SK-N-SH (cell line): ENCODE results near the gene GRIA1. TPM values are rescaled to one million over a fixed set of nuclear protein-coding genes. Genes with fewer than 3 reads are reported as not detected.

Experiments
- CTCF ChIA-PET: fragments of 300-600, 350-600 bp; formaldehyde crosslinking; extraction: SDS; loops from one replicate; lab custom pipeline; 2021; lab: Yijun Ruan, JAX
- POLR2A ChIA-PET: fragments of 350-600 bp; sonication (Branson Sonifier 250); formaldehyde crosslinking; extraction: SDS; loops from one replicate; lab custom pipeline; 2020; ENCODE audit warnings: antibody characterized with exemption, inconsistent platforms; lab: Yijun Ruan, JAX
- DNase-seq: peaks from one replicate; pipeline ENCODE4 v3.0.0; 2012
- H2AFZ ChIP-seq: fragments of 200-600 bp; sonication (generic); 2 replicates; pipeline ENCODE4 v1.8.1; 2016; ENCODE audit warnings: antibody characterized with exemption, mild to moderate bottlenecking, low read depth
- H3F3A ChIP-seq: fragments of 200-600 bp; sonication (generic); replicated peaks from 2 replicates; pipeline ENCODE3; 2016; ENCODE audit warnings: antibody characterized with exemption, mild to moderate bottlenecking; ENCODE audit not compliant: insufficient read depth
- H3K27ac ChIP-seq, 2 experiments: fragments of 200-500 bp in 1 of 2; fragments of 200-600 bp in 1 of 2; sonication (Bioruptor generic) in 1 of 2; sonication (generic), shearing (Covaris generic) in 1 of 2; 2 replicates each; pipeline versions ENCODE4 v1.5.1 to v1.6.1; 2014 to 2016; ENCODE audit warnings: low read depth in 2 of 2, inconsistent platforms in 1 of 2, low read length in 1 of 2, mild to moderate bottlenecking in 1 of 2, mixed read lengths in 1 of 2
- H3K27me3 ChIP-seq: fragments of 200-600 bp; sonication (generic), shearing (Covaris generic); 2 replicates; pipeline ENCODE4 v1.6.1; 2016; ENCODE audit warnings: mixed run types; ENCODE audit not compliant: insufficient read depth
- H3K36me3 ChIP-seq, 2 experiments: fragments of 200-500 bp in 1 of 2; fragments of 200-600 bp in 1 of 2; sonication (Bioruptor generic) in 1 of 2; sonication (generic) in 1 of 2; replicated peaks in 1 of 2; 2 replicates each; pipeline versions ENCODE3 to v1.5.1; 2014 to 2016; ENCODE audit warnings: low read length in 1 of 2, mild to moderate bottlenecking in 1 of 2; ENCODE audit not compliant: insufficient read depth in 2 of 2, control insufficient read depth in 1 of 2
- H3K4me1 ChIP-seq, 2 experiments: fragments of 200-500 bp in 1 of 2; fragments of 200-600 bp in 1 of 2; sonication (Bioruptor generic) in 1 of 2; sonication (generic), shearing (Covaris generic) in 1 of 2; 2 replicates each; pipeline versions ENCODE4 v1.5.1 to v1.6.1; 2014 to 2016; ENCODE audit warnings: low read depth in 1 of 2, low read length in 1 of 2, mixed run types in 1 of 2; ENCODE audit not compliant: insufficient read depth in 2 of 2, control insufficient read depth in 1 of 2
- H3K4me2 ChIP-seq: fragments of 200-600 bp; sonication (generic), shearing (Covaris generic); 2 replicates; pipeline ENCODE4 v1.6.1; 2017; ENCODE audit warnings: mixed run types
- H3K4me3 ChIP-seq, 2 experiments: fragments of 200-500 bp in 1 of 2; fragments of 200-600 bp in 1 of 2; sonication (Bioruptor generic) in 1 of 2; sonication (generic), shearing (Covaris generic) in 1 of 2; 2 replicates each; pipeline versions ENCODE4 v1.5.1 to v1.8.1; 2014 to 2016; ENCODE audit warnings: low read depth in 2 of 2, inconsistent platforms in 1 of 2, low read length in 1 of 2, mild to moderate bottlenecking in 1 of 2, mixed read lengths in 1 of 2, moderate library complexity in 1 of 2
- H3K79me2 ChIP-seq: fragments of 200-600 bp; sonication (generic); 2 replicates; pipeline ENCODE4 v1.8.1; 2017; ENCODE audit warnings: mild to moderate bottlenecking; ENCODE audit not compliant: insufficient read depth
- H3K9ac ChIP-seq: fragments of 200-600 bp; sonication (generic); 2 replicates; pipeline ENCODE4 v1.6.1; 2017; ENCODE audit warnings: mixed run types
- H3K9me2 ChIP-seq: fragments of 200-600 bp; sonication (generic); 2 replicates; pipeline ENCODE4 v1.6.1; 2017; ENCODE audit warnings: mixed run types
- H3K9me3 ChIP-seq: fragments of 200-600 bp; sonication (generic); 2 replicates; pipeline ENCODE4 v1.6.1; 2017; ENCODE audit warnings: mixed run types, mild to moderate bottlenecking, moderate library complexity
- H4K20me1 ChIP-seq: fragments of 200-600 bp; sonication (generic); 2 replicates; pipeline ENCODE4 v1.6.1; 2017; ENCODE audit warnings: mild to moderate bottlenecking, mixed run types; ENCODE audit not compliant: insufficient read depth
- EP300 ChIP-seq, 2 experiments: IDR thresholded peaks; 2 replicates each; pipeline versions ENCODE4 v1.4.0 to v1.6.1; 2012; ENCODE audit warnings: borderline replicate concordance in 1 of 2, low read depth in 1 of 2, low read length in 1 of 2
- EZH2phosphoT487 ChIP-seq: fragments of 200-600 bp; sonication (generic); IDR thresholded peaks from 2 replicates; pipeline ENCODE4 v1.6.1; 2017; ENCODE audit warnings: low read depth, mixed run types, mild to moderate bottlenecking, antibody characterized with exemption, moderate library complexity, borderline replicate concordance
- FOSL2 ChIP-seq: IDR thresholded peaks from 2 replicates; pipeline ENCODE4 v1.4.0; 2012; ENCODE audit warnings: low read depth, mild to moderate bottlenecking, moderate library complexity, borderline replicate concordance
- FOXJ3 ChIP-seq: sonication (generic); formaldehyde crosslinking; IDR thresholded peaks from 2 replicates; pipeline ENCODE4 v1.5.1; 2020; ENCODE audit warnings: mild to moderate bottlenecking, missing genetic modification reagents
- FOXM1 ChIP-seq: IDR thresholded peaks from 2 replicates; pipeline ENCODE4 v1.4.0; 2012; ENCODE audit warnings: low read depth, mild to moderate bottlenecking
- GABPA ChIP-seq: IDR thresholded peaks from 2 replicates; pipeline ENCODE4 v1.4.0; 2012; ENCODE audit warnings: low read depth, mild to moderate bottlenecking
- JUND ChIP-seq: IDR thresholded peaks from 2 replicates; pipeline ENCODE4 v1.4.0; 2012
- MAX ChIP-seq: IDR thresholded peaks from 2 replicates; pipeline ENCODE4 v1.4.0; 2012; ENCODE audit warnings: low read depth
- MEF2A ChIP-seq: IDR thresholded peaks from 2 replicates; pipeline ENCODE4 v1.4.0; 2012; ENCODE audit warnings: low read depth, borderline replicate concordance
- PBX3 ChIP-seq: IDR thresholded peaks from 2 replicates; pipeline ENCODE4; 2012
- POLR2AphosphoS5 ChIP-seq: IDR thresholded peaks from 2 replicates; pipeline ENCODE4 v1.6.1; 2012; ENCODE audit warnings: low read depth, low read length
- TCF12 ChIP-seq: IDR thresholded peaks from 2 replicates; pipeline ENCODE4 v1.4.0; 2012
- TEAD4 ChIP-seq: IDR thresholded peaks from 2 replicates; pipeline ENCODE4 v1.4.0; 2012; ENCODE audit warnings: mild to moderate bottlenecking, borderline replicate concordance; ENCODE audit not compliant: insufficient read depth
- USF1 ChIP-seq: IDR thresholded peaks from 2 replicates; pipeline ENCODE4 v1.4.0; 2012; ENCODE audit warnings: low read depth, borderline replicate concordance
- YY1 ChIP-seq: IDR thresholded peaks from 2 replicates; pipeline ENCODE4 v1.4.0; 2012; ENCODE audit warnings: low read depth, mild to moderate bottlenecking
- WGBS: methylation state at CpG from one replicate; pipeline ENCODE4 v1.1.6; 2017; ENCODE audit warnings: low lambda C conversion rate; 5-methylcytosine and 5-hydroxymethylcytosine counted together
- polyA plus RNA-seq, 3 experiments: library from polyadenylated mRNA; depleted of rRNA; stranded (reverse); fragments of >200 nt; gene quantifications; 2 replicates each; pipeline ENCODE4 v1.2.3, GENCODE V29; 2012
- TF ChIP-seq, protein P1 (sequence below): fragments of 200-600 bp; sonication (generic); IDR thresholded peaks from 2 replicates; pipeline ENCODE4 v1.6.1; 2017; ENCODE audit warnings: antibody characterized with exemption, mild to moderate bottlenecking, moderate library complexity
- TF ChIP-seq, protein P2 (sequence below): IDR thresholded peaks from 2 replicates; pipeline ENCODE4 v1.6.1; 2012; ENCODE audit warnings: mild to moderate bottlenecking, low read depth, low read length, moderate library complexity

GRIA1 gene
- polyA plus RNA-seq, 1 of the 3 experiments (the other 2 are of a cell fraction): 0.35 TPM

DNA sequence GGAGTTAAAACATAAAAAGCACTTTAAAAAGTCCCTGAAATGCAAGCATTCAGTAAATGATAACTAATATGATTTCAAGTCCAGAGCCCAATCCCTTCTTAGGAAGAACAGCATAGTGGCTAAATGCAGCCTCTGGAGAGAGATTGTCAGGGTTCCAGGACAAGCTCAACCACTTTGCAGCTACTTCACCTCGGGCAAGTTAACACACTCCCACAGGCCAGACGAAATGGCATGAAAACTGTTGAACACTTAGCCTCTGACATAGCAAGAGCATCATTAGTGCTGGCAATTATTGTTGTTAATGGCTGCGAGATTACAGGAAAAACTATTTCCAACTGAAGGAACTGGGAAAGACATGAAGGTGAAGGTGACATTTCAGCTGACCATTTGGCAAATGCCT is 205.8 kb downstream of the GRIA1 start:
- Histone ChIP-seq H3F3A (no peaks in the 10 kb centered on the region), H3K4me3 (no peak overlapping the region), H3K27me3 (no peaks in the 10 kb centered on the region), H3K9ac (no peak overlapping the region), H3K79me2 (no peaks in the 10 kb centered on the region), H3K9me3 (no peaks in the 10 kb centered on the region)
- CTCF ChIA-PET: no interaction called here
- TF ChIP-seq TEAD4 (no peak), YY1 (no peak), PBX3 (no peak), MAX (no peak), TCF12 (no peak), FOXJ3 (no peak), EZH2phosphoT487 (no peak), EP300 (IDR thresholded peaks at IDR 0.05; ENCODE audit: borderline replicate concordance in 1 of 2, low read depth in 1 of 2, low read length in 1 of 2) (no peak), JUND (no peak), FOXM1 (no peak), POLR2AphosphoS5 (no peak), MEF2A (no peak), GABPA (no peak), FOSL2 (no peak), USF1 (no peak)
- TF ChIP-seq, protein P1, sequence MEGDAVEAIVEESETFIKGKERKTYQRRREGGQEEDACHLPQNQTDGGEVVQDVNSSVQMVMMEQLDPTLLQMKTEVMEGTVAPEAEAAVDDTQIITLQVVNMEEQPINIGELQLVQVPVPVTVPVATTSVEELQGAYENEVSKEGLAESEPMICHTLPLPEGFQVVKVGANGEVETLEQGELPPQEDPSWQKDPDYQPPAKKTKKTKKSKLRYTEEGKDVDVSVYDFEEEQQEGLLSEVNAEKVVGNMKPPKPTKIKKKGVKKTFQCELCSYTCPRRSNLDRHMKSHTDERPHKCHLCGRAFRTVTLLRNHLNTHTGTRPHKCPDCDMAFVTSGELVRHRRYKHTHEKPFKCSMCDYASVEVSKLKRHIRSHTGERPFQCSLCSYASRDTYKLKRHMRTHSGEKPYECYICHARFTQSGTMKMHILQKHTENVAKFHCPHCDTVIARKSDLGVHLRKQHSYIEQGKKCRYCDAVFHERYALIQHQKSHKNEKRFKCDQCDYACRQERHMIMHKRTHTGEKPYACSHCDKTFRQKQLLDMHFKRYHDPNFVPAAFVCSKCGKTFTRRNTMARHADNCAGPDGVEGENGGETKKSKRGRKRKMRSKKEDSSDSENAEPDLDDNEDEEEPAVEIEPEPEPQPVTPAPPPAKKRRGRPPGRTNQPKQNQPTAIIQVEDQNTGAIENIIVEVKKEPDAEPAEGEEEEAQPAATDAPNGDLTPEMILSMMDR: no peak
- TF ChIP-seq, protein P2, sequence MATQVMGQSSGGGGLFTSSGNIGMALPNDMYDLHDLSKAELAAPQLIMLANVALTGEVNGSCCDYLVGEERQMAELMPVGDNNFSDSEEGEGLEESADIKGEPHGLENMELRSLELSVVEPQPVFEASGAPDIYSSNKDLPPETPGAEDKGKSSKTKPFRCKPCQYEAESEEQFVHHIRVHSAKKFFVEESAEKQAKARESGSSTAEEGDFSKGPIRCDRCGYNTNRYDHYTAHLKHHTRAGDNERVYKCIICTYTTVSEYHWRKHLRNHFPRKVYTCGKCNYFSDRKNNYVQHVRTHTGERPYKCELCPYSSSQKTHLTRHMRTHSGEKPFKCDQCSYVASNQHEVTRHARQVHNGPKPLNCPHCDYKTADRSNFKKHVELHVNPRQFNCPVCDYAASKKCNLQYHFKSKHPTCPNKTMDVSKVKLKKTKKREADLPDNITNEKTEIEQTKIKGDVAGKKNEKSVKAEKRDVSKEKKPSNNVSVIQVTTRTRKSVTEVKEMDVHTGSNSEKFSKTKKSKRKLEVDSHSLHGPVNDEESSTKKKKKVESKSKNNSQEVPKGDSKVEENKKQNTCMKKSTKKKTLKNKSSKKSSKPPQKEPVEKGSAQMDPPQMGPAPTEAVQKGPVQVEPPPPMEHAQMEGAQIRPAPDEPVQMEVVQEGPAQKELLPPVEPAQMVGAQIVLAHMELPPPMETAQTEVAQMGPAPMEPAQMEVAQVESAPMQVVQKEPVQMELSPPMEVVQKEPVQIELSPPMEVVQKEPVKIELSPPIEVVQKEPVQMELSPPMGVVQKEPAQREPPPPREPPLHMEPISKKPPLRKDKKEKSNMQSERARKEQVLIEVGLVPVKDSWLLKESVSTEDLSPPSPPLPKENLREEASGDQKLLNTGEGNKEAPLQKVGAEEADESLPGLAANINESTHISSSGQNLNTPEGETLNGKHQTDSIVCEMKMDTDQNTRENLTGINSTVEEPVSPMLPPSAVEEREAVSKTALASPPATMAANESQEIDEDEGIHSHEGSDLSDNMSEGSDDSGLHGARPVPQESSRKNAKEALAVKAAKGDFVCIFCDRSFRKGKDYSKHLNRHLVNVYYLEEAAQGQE: no peak
- TF ChIP-seq, all 33 proteins: peak for 0
- no peaks in the 10 kb centered on the region for H3K9me2 ChIP-seq
- POLR2A ChIA-PET: no interaction called here
- H3K27ac ChIP-seq: no peak overlapping the region
- no peak for DNase-seq
- no peaks in the 10 kb centered on the region for H3K36me3 ChIP-seq
- no peaks in the 10 kb centered on the region for H4K20me1 ChIP-seq
- no peak overlapping the region for H3K4me2 ChIP-seq
- WGBS: 62% methylated on average over 3 of the region's 3 CpGs
- H3K4me1 ChIP-seq: no peaks in the 10 kb centered on the region; a peak in 1 of 4 replicates
- no peak overlapping the region for H2AFZ ChIP-seq
